ENCODE data around the gene MYBPH. TPM values are rescaled to one million over a fixed set of nuclear protein-coding genes. Genes with fewer than 3 reads are reported as not detected.

The MYBPH gene
- total RNA-seq, 2 donors from 2014 or later, result not detected

- no peaks in the 10 kb centered on the region for H3K4me1 ChIP-seq
- no peaks in the 10 kb centered on the region for H3K36me3 ChIP-seq
- no peak for DNase-seq
- no peak overlapping the region for H3K4me3 ChIP-seq
- H3K9me3 ChIP-seq, result no peaks in the 10 kb centered on the region
- H3K9ac ChIP-seq (ENCODE audit: low read depth in 2 of 2, low read length in 2 of 2), result no peak overlapping the region
- H3K27ac ChIP-seq, result no peak overlapping the region
- no peak for TF ChIP-seq CTCF (IDR thresholded peaks at IDR 0.05)
- H3K27me3 ChIP-seq, result no peaks in the 10 kb centered on the region
- intact Hi-C loops (cut with DNase I), result no loop called here
These were observed 31.0 kb downstream of the MYBPH start for GRCh38 chr1:203144661-203145060.

GRCh38 chr1:203143641-203144040 is 32.0 kb downstream of the MYBPH start:
- Histone ChIP-seq H3K9me3 (no peaks in the 10 kb centered on the region), H3K27ac (no peak overlapping the region), H3K4me1 (no peaks in the 10 kb centered on the region), H3K9ac (ENCODE audit: low read depth in 2 of 2, low read length in 2 of 2) (no peak overlapping the region), H3K27me3 (no peaks in the 10 kb centered on the region), H3K4me3 (no peak overlapping the region), H3K36me3 (no peaks in the 10 kb centered on the region)
- no peak for DNase-seq
- TF ChIP-seq CTCF (IDR thresholded peaks at IDR 0.05), result no peak
- intact Hi-C loops (cut with DNase I), result no loop called here

GRCh38 chr1:203142684-203143408 is 32.8 kb downstream of the MYBPH start:
- no peak for DNase-seq
- no peaks in the 10 kb centered on the region for H3K36me3 ChIP-seq
- intact Hi-C loops (cut with DNase I), result no loop called here
- H3K4me3 ChIP-seq, result no peak overlapping the region
- no peaks in the 10 kb centered on the region for H3K27me3 ChIP-seq
- no peak overlapping the region for H3K27ac ChIP-seq
- no peaks in the 10 kb centered on the region for H3K4me1 ChIP-seq
- no peaks in the 10 kb centered on the region for H3K9me3 ChIP-seq
- H3K9ac ChIP-seq (ENCODE audit: low read depth in 2 of 2, low read length in 2 of 2), result no peak overlapping the region
- TF ChIP-seq CTCF (IDR thresholded peaks at IDR 0.05), result no peak

- H3K4me1 ChIP-seq, result no peaks in the 10 kb centered on the region
- H3K4me3 ChIP-seq, result no peak overlapping the region
- no peak for DNase-seq
- H3K9me3 ChIP-seq, result no peaks in the 10 kb centered on the region
- H3K9ac ChIP-seq (ENCODE audit: low read depth in 2 of 2, low read length in 2 of 2), result no peak overlapping the region
- intact Hi-C loops (cut with DNase I), result no loop called here
- H3K27me3 ChIP-seq, result no peaks in the 10 kb centered on the region
- H3K36me3 ChIP-seq, result no peaks in the 10 kb centered on the region
- TF ChIP-seq CTCF (IDR thresholded peaks at IDR 0.05), result no peak
- no peak overlapping the region for H3K27ac ChIP-seq
These were observed 33.5 kb downstream of the MYBPH start for GRCh38 chr1:203142124-203142523.

- Histone ChIP-seq H3K9me3 (no peaks in the 10 kb centered on the region), H3K9ac (ENCODE audit: low read depth in 2 of 2, low read length in 2 of 2) (no peak overlapping the region), H3K4me1 (no peaks in the 10 kb centered on the region), H3K27ac (no peak overlapping the region), H3K27me3 (no peaks in the 10 kb centered on the region), H3K36me3 (no peaks in the 10 kb centered on the region), H3K4me3 (no peak overlapping the region)
- TF ChIP-seq CTCF (IDR thresholded peaks at IDR 0.05), result no peak
- no peak for DNase-seq
- intact Hi-C loops (cut with DNase I), result no loop called here
These were observed 34.7 kb downstream of the MYBPH start for GRCh38 chr1:203140743-203141520.
